AG04450 (cell line): ENCODE measurements around the gene MIPEP. TPM values are rescaled to one million over a fixed set of nuclear protein-coding genes. Genes with fewer than 3 reads are reported as not detected.

Experiments
- CTCF ChIA-PET: fragments of 300-600, 350-600 bp; formaldehyde crosslinking; extraction: SDS; loops from one replicate; lab custom pipeline; 2022; ENCODE audit warnings: antibody characterized with exemption, inconsistent platforms; lab: Charles Lee
- POLR2A ChIA-PET: fragments of 350-600 bp; formaldehyde crosslinking; extraction: SDS; loops from one replicate; lab custom pipeline; 2021; ENCODE audit warnings: antibody characterized with exemption, inconsistent platforms; lab: Yijun Ruan, JAX
- DNase-seq: peaks from one replicate; pipeline ENCODE4 v3.0.0-alpha.2; 2011; ENCODE audit warnings: low read depth, low spot score
- H3K27ac ChIP-seq: one replicate; pipeline ENCODE4 v1.5.1; 2012; ENCODE audit warnings: low read depth, low read length, control low read depth
- H3K27me3 ChIP-seq: one replicate; pipeline ENCODE4 v1.6.0; 2012; ENCODE audit warnings: low read length; ENCODE audit not compliant: control insufficient read depth, insufficient read depth
- H3K4me3 ChIP-seq: 2 replicates; pipeline ENCODE4 v1.5.1; 2011; ENCODE audit warnings: mild to moderate bottlenecking, low read depth, low read length, control low read depth
- H3K9me3 ChIP-seq: 2 replicates; pipeline ENCODE4 v1.5.1; 2012; ENCODE audit warnings: low read length; ENCODE audit not compliant: control insufficient read depth, insufficient read depth
- CTCF ChIP-seq: IDR thresholded peaks from 2 replicates; pipeline ENCODE4 v1.5.1; 2011; ENCODE audit warnings: low read depth, low read length, control low read depth, inconsistent platforms
- polyA minus RNA-seq: library from RNA; depleted of rRNA, polyadenylated mRNA; stranded (reverse); fragments of >200 nt; gene quantifications from 2 replicates; pipeline ENCODE4 v1.2.3, GENCODE V29; 2011; rRNA and poly(A)+ RNA removed
- polyA plus RNA-seq: library from polyadenylated mRNA; depleted of rRNA; stranded (reverse); fragments of >200 nt; gene quantifications from 2 replicates; pipeline ENCODE4 v1.2.3, GENCODE V29; 2011; rRNA removed

The MIPEP gene
- polyA plus RNA-seq (37.0 and 40.8 TPM in 2 replicates), polyA minus RNA-seq (27.6 and 34.9 TPM in 2 replicates)

- Histone ChIP-seq H3K27ac (peak within 1 kb of the TSS; percentile 87), H3K9me3 (no peaks in the 10 kb centered on the region; the same call in 1 of the 2 replicates), H3K27me3 (no peaks in the 10 kb centered on the region), H3K4me3 (peak within 1 kb of the TSS; percentile 88)
- ChIA-PET CTCF (interaction anchor here (0.6 to 3.3 kb wide), 25 partner anchors 10 to 564 kb away, joined by 3 to 20 read pairs (median 4); partner anchors contain the start of gene TNFRSF19), POLR2A (interaction anchor here (0.6 to 2.4 kb wide), 4 partner anchors 10 to 383 kb away, joined by 3 to 13 read pairs (median 3); no protein-coding TSS in a partner anchor)
- peak; percentile 87 for DNase-seq
- peak; percentile 74 for TF ChIP-seq CTCF
Observed at GRCh38 chr13:23888658-23889614, at the start of gene MIPEP. Gene MIPEP, minus strand, starts transcription at chr13:23889400. Its CDS starts 80 bp downstream, at chr13:23889320.

GRCh38 chr13:23934520-23934919 lies 45.3 kb upstream of the MIPEP start:
- no peak for TF ChIP-seq CTCF

GRCh38 chr13:23928985-23929384 lies 39.8 kb upstream of the MIPEP start:
- peak; percentile 42 for DNase-seq
- CTCF ChIA-PET: interaction anchor here (0.6 kb wide), 2 partner anchors 31 to 288 kb away, joined by 3 to 4 read pairs; no protein-coding TSS in a partner anchor
- POLR2A ChIA-PET: no interaction called here
- no peak overlapping the region for H3K27ac ChIP-seq
- H3K9me3 ChIP-seq: no peaks in the 10 kb centered on the region
- no peak for TF ChIP-seq CTCF
- no peaks in the 10 kb centered on the region for H3K27me3 ChIP-seq
- no peak overlapping the region for H3K4me3 ChIP-seq

More at GRCh38 chr13:23934520-23934919, 45.3 kb upstream of the MIPEP start:
- CTCF ChIA-PET: interaction anchor here (0.5 to 0.9 kb wide), 2 partner anchors 13 to 21 kb away, joined by 4 to 11 read pairs; no protein-coding TSS in a partner anchor
- POLR2A ChIA-PET: no interaction called here
- Histone ChIP-seq H3K27me3 (no peaks in the 10 kb centered on the region), H3K27ac (no peak overlapping the region), H3K4me3 (no peak overlapping the region), H3K9me3 (no peaks in the 10 kb centered on the region)
- DNase-seq: no peak

GRCh38 chr13:23923031-23923430 lies 33.8 kb upstream of the MIPEP start:
- CTCF ChIA-PET: interaction anchor here (0.7 to 3.7 kb wide), 4 partner anchors 38 to 305 kb away, joined by 3 to 29 read pairs (median 12); no protein-coding TSS in a partner anchor
- H3K9me3 ChIP-seq: no peaks in the 10 kb centered on the region
- H3K27ac ChIP-seq: no peak overlapping the region
- POLR2A ChIA-PET: no interaction called here
- no peaks in the 10 kb centered on the region for H3K27me3 ChIP-seq
- H3K4me3 ChIP-seq: no peak overlapping the region
- no peak for TF ChIP-seq CTCF
- DNase-seq: no peak
